Stimulated activated naive CD8-positive, alpha-beta T cell treated with anti-CD3 and anti-CD28 coated beads, Interleukin-15, amount 100 ng/mL, for 72 hours (primary cell): ENCODE measurements around the gene RINT1.
"Not testable (repeated sequence)": the region's sequence is repeated elsewhere in the genome, so short reads cannot be mapped to it uniquely, and the experiment has no call there.

Experiments
- ATAC-seq: fragments of 150-1000 bp; cut with Tn5 transposase; 2 replicates; pipeline ENCODE4 v1.10.0; 2021; ENCODE audit warnings: mild to moderate bottlenecking, moderate library complexity
- DNase-seq, 2 donors: peaks; one replicate each; pipeline ENCODE4 v3.0.0; 2021 to 2022
- H3K27ac Mint-ChIP-seq, 2 donors: one replicate each; pipeline ENCODE4 v1.8.0; 2022; ENCODE audit warnings: mild to moderate bottlenecking in 2 of 2, mixed read lengths in 2 of 2, moderate library complexity in 2 of 2
- H3K27me3 Mint-ChIP-seq: one replicate; pipeline ENCODE4 v1.8.0; 2022; ENCODE audit warnings: mixed read lengths
- H3K4me1 Mint-ChIP-seq: one replicate; pipeline ENCODE4 v1.8.0; 2022; ENCODE audit warnings: mild to moderate bottlenecking, mixed read lengths
- H3K4me3 Mint-ChIP-seq, 2 donors: one replicate each; pipeline ENCODE4 v1.8.0; 2022; ENCODE audit warnings: mild to moderate bottlenecking in 2 of 2, mixed read lengths in 2 of 2, moderate library complexity in 1 of 2
- H3K9me3 Mint-ChIP-seq, 2 donors: one replicate each; pipeline ENCODE4 v1.8.0; 2022; ENCODE audit warnings: mixed read lengths in 2 of 2

RINT1 gene

GRCh38 chr7:105581066-105581811 is 49.2 kb downstream of the RINT1 start, which contains the start of gene EFCAB10:
Gene EFCAB10, minus strand, starts transcription at chr7:105581493. Its CDS starts 30 bp downstream, at chr7:105581463.
- ATAC-seq (peak; percentile 93), DNase-seq (peak; percentile 31 to 67)
- Mint-ChIP-seq H3K4me3 (peak within 1 kb of the TSS; percentile 78 to 84), H3K9me3 (peaks cover 4 to 8% of the 10 kb centered on the region in 2 donors), H3K4me1 (peaks cover 9% of the 10 kb centered on the region), H3K27me3 (peaks cover 6% of the 10 kb centered on the region), H3K27ac (peak within 1 kb of the TSS; percentile 2 to 88)

- Mint-ChIP-seq H3K27me3 (peaks cover 6% of the 10 kb centered on the region), H3K4me3 (no peak overlapping the region), H3K9me3 (peaks cover 4 to 8% of the 10 kb centered on the region in 2 donors), H3K27ac (no peak overlapping the region), H3K4me1 (peaks cover 11% of the 10 kb centered on the region)
- ATAC-seq, result no peak
- DNase-seq, result no peak
These were observed 51.1 kb downstream of the RINT1 start for GRCh38 chr7:105583061-105583460.

GRCh38 chr7:105584165-105584564 is 52.2 kb downstream of the RINT1 start:
- peaks cover 4 to 8% of the 10 kb centered on the region in 2 donors for H3K9me3 Mint-ChIP-seq
- no peak for ATAC-seq

GRCh38 chr7:105585850-105586500 is 54.0 kb downstream of the RINT1 start:
- no peak for ATAC-seq
- no peak for DNase-seq

More at GRCh38 chr7:105584165-105584564, 52.2 kb downstream of the RINT1 start:
- DNase-seq, result no peak
- H3K27ac Mint-ChIP-seq, result no peak overlapping the region
- peaks cover 6% of the 10 kb centered on the region for H3K27me3 Mint-ChIP-seq
- peaks cover 17% of the 10 kb centered on the region for H3K4me1 Mint-ChIP-seq
- no peak overlapping the region for H3K4me3 Mint-ChIP-seq

GRCh38 chr7:105587909-105588635 is 56.1 kb downstream of the RINT1 start:
- Mint-ChIP-seq H3K9me3 (peaks cover 4 to 8% of the 10 kb centered on the region in 2 donors), H3K4me3 (no peak overlapping the region), H3K27me3 (no peaks in the 10 kb centered on the region), H3K27ac (peak overlapping the region in 1 of 2 donors; percentile 13), H3K4me1 (peaks cover 13% of the 10 kb centered on the region)
- DNase-seq (no peak), ATAC-seq (peak; percentile 30)

More at GRCh38 chr7:105585850-105586500, 54.0 kb downstream of the RINT1 start:
- H3K4me3 Mint-ChIP-seq, result no peak overlapping the region
- H3K4me1 Mint-ChIP-seq, result peaks cover 19% of the 10 kb centered on the region
- H3K27me3 Mint-ChIP-seq, result peaks cover 6% of the 10 kb centered on the region
- peaks cover 4 to 8% of the 10 kb centered on the region in 2 donors for H3K9me3 Mint-ChIP-seq
- H3K27ac Mint-ChIP-seq, result peak overlapping the region in 1 of 2 donors; percentile 75

- Mint-ChIP-seq H3K27me3 (no peaks in the 10 kb centered on the region), H3K9me3 (peaks cover 2 to 4% of the 10 kb centered on the region in 2 donors), H3K4me3 (no peak overlapping the region), H3K27ac (no peak overlapping the region), H3K4me1 (peaks cover 13% of the 10 kb centered on the region)
- DNase-seq (peak; percentile 58 to 70), ATAC-seq (peak; percentile 98)
These were observed 57.5 kb downstream of the RINT1 start for GRCh38 chr7:105589356-105590077.

- H3K4me1 Mint-ChIP-seq, result peaks cover 13% of the 10 kb centered on the region
- H3K9me3 Mint-ChIP-seq, result no peaks in the 10 kb centered on the region
- no peak overlapping the region for H3K27ac Mint-ChIP-seq
- no peak overlapping the region for H3K4me3 Mint-ChIP-seq
- no peaks in the 10 kb centered on the region for H3K27me3 Mint-ChIP-seq
- no peak for ATAC-seq
- DNase-seq, result no peak
These were observed 58.8 kb downstream of the RINT1 start for GRCh38 chr7:105590793-105591192.

- Mint-ChIP-seq H3K4me3 (no peak overlapping the region), H3K9me3 (no peaks in the 10 kb centered on the region), H3K27me3 (no peaks in the 10 kb centered on the region), H3K27ac (peak overlapping the region in 1 of 2 donors; percentile 16), H3K4me1 (peaks cover 13% of the 10 kb centered on the region)
- no peak for ATAC-seq
- no peak for DNase-seq
These were observed 59.5 kb downstream of the RINT1 start for GRCh38 chr7:105591522-105591921.

- Mint-ChIP-seq H3K9me3 (no peaks in the 10 kb centered on the region), H3K4me3 (no peak overlapping the region), H3K27ac (no peak overlapping the region), H3K4me1 (peaks cover 7% of the 10 kb centered on the region), H3K27me3 (peaks cover 9% of the 10 kb centered on the region)
- ATAC-seq, result no peak
- no peak for DNase-seq
These were observed 62.0 kb downstream of the RINT1 start for GRCh38 chr7:105594034-105594433.

- no peaks in the 10 kb centered on the region for H3K4me1 Mint-ChIP-seq
These were observed 64.9 kb downstream of the RINT1 start for GRCh38 chr7:105596866-105597265.

GRCh38 chr7:105599080-105599479 is 67.1 kb downstream of the RINT1 start:
- H3K4me1 Mint-ChIP-seq, H3K27ac Mint-ChIP-seq, DNase-seq, H3K4me3 Mint-ChIP-seq, H3K9me3 Mint-ChIP-seq, ATAC-seq: not testable (repeated sequence)
- peaks cover 20% of the 10 kb centered on the region for H3K27me3 Mint-ChIP-seq

More at GRCh38 chr7:105596866-105597265, 64.9 kb downstream of the RINT1 start:
- H3K27ac Mint-ChIP-seq, result no peak overlapping the region
- ATAC-seq (no peak), DNase-seq (no peak)
- no peaks in the 10 kb centered on the region for H3K9me3 Mint-ChIP-seq
- H3K4me3 Mint-ChIP-seq, result no peak overlapping the region
- peaks cover 20% of the 10 kb centered on the region for H3K27me3 Mint-ChIP-seq

- Mint-ChIP-seq H3K27me3 (peaks cover 20% of the 10 kb centered on the region), H3K4me1 (no peaks in the 10 kb centered on the region), H3K27ac (peak overlapping the region in 1 of 2 donors; percentile 35), H3K9me3 (no peaks in the 10 kb centered on the region), H3K4me3 (no peak overlapping the region)
- ATAC-seq (no peak), DNase-seq (no peak)
These were observed 67.5 kb downstream of the RINT1 start for GRCh38 chr7:105599551-105599950.

GRCh38 chr7:105600720-105601550 is 68.9 kb downstream of the RINT1 start:
- Mint-ChIP-seq H3K9me3 (no peaks in the 10 kb centered on the region), H3K4me1 (no peaks in the 10 kb centered on the region), H3K4me3 (no peak overlapping the region), H3K27ac (no peak overlapping the region), H3K27me3 (peaks cover 20% of the 10 kb centered on the region)
- ATAC-seq (no peak), DNase-seq (no peak)
